Endodermal cell (in vitro differentiated cells): ENCODE measurements around the gene BEST3. TPM values are rescaled to one million over a fixed set of nuclear protein-coding genes. Genes with fewer than 3 reads are reported as not detected.

Experiments used
- DNase-seq: peaks from one replicate; pipeline ENCODE4 v3.0.0-alpha.2; 2017
- H3K27ac ChIP-seq: 2 replicates; pipeline ENCODE4 v1.5.1; 2013; ENCODE audit warnings: mild to moderate bottlenecking, low read depth, low read length, moderate library complexity
- H3K27me3 ChIP-seq: 2 replicates; pipeline ENCODE4 v1.6.1; 2013; ENCODE audit warnings: mild to moderate bottlenecking, low read length, moderate library complexity; ENCODE audit not compliant: insufficient read depth, control insufficient read depth, poor library complexity, severe bottlenecking
- H3K36me3 ChIP-seq: 2 replicates; pipeline ENCODE4 v1.7.0; 2013; ENCODE audit warnings: mild to moderate bottlenecking, low read length, moderate library complexity; ENCODE audit not compliant: control insufficient read depth, insufficient read depth
- H3K4me1 ChIP-seq: one replicate; pipeline ENCODE4 v1.7.0; 2013; ENCODE audit warnings: low read length; ENCODE audit not compliant: control insufficient read depth, insufficient read depth
- H3K4me3 ChIP-seq: 2 replicates; pipeline ENCODE4 v1.5.1; 2013; ENCODE audit warnings: mild to moderate bottlenecking, low read length, moderate library complexity
- H3K9ac ChIP-seq: 2 replicates; pipeline ENCODE4 v1.6.1; 2013; ENCODE audit warnings: mild to moderate bottlenecking, low read length, moderate library complexity; ENCODE audit not compliant: poor library complexity, severe bottlenecking; ENCODE audit errors: extremely low read depth
- H3K9me3 ChIP-seq: 2 replicates; pipeline ENCODE4 v1.6.1; 2013; ENCODE audit warnings: mild to moderate bottlenecking, low read length, moderate library complexity; ENCODE audit not compliant: control insufficient read depth
- H3K27ac Mint-ChIP-seq: 2 replicates; pipeline ENCODE4 v1.8.0; 2020; ENCODE audit warnings: mixed read lengths
- H3K27me3 Mint-ChIP-seq: 2 replicates; pipeline ENCODE4 v1.8.0; 2021; ENCODE audit warnings: mild to moderate bottlenecking, mixed read lengths; ENCODE audit not compliant: insufficient read depth
- H3K36me3 Mint-ChIP-seq: 2 replicates; pipeline ENCODE4 v1.8.0; 2020; ENCODE audit warnings: low read depth, mixed read lengths
- H3K4me1 Mint-ChIP-seq: 2 replicates; pipeline ENCODE4 v1.8.0; 2020; ENCODE audit warnings: mixed read lengths
- H3K4me3 Mint-ChIP-seq: 2 replicates; pipeline ENCODE4 v1.8.0; 2020; ENCODE audit warnings: mild to moderate bottlenecking, moderate library complexity, mixed read lengths
- H3K9me3 Mint-ChIP-seq: 2 replicates; pipeline ENCODE4 v1.8.0; 2020; ENCODE audit warnings: mild to moderate bottlenecking, mixed read lengths
- WGBS, 2 experiments: methylation state at CpG; one replicate each; pipeline versions ENCODE4 v1.1.5 to v1.1.7; 2013; ENCODE audit warnings: missing lambda C conversion rate in 2 of 2, mixed read lengths in 1 of 2; ENCODE audit not compliant: insufficient coverage in 1 of 2, insufficient read length in 1 of 2; 5-methylcytosine and 5-hydroxymethylcytosine counted together
- total RNA-seq, 2 donors: library from RNA; stranded (reverse); fragmentation: NEBNext Ultra II Directional in 1 of 2; extraction: Animal tissue kit (Norgen Biotek cat#: 25700) in 1 of 2; gene quantifications; 2 replicates in 1 of 2; 3 replicates in 1 of 2; pipeline ENCODE4 v1.2.1, GENCODE V29; 2021
- TF ChIP-seq, protein P1 (sequence below): fragments of 200-600 bp; sonication (generic); conservative IDR thresholded peaks from 2 replicates; pipeline ENCODE4 v1.5.0; 2021; ENCODE audit warnings: antibody characterized with exemption, mild to moderate bottlenecking

Gene BEST3
- total RNA-seq, 2 donors from 2014 or later: not detected

DNA sequence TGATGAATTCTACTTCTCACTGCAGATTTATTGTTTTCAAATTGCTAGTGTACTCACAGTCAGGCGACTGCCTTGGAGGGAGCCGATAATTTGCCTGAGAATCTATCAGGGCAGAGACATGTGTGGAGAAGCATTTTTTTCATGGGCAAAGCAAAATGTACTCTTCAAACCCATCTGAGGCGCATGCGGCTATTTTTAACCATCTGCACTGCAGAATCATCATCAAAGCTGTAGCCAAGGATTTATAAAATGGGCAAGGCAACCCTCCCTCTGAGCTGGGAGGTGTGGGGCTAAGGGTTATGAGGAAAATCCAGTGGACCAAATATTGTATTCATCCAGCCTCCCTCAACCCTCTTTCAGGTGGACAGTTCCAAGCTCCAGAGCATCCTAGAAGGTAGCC is 37.7 kb downstream of the BEST3 start:
- no peaks in the 10 kb centered on the region for H3K9me3 ChIP-seq
- no peak for DNase-seq
- H3K27ac Mint-ChIP-seq: no peak overlapping the region
- H3K27me3 ChIP-seq: no peaks in the 10 kb centered on the region
- H3K4me1 ChIP-seq: no peaks in the 10 kb centered on the region
- no peak overlapping the region for H3K9ac ChIP-seq
- H3K27me3 Mint-ChIP-seq: no peaks in the 10 kb centered on the region
- no peak overlapping the region for H3K27ac ChIP-seq
- peaks cover under 1% of the 10 kb centered on the region for H3K4me1 Mint-ChIP-seq
- 92 to 96% methylated on average over 4 of the region's 4 CpGs for WGBS, 2 experiments
- no peak overlapping the region for H3K4me3 ChIP-seq
- TF ChIP-seq, protein P1, sequence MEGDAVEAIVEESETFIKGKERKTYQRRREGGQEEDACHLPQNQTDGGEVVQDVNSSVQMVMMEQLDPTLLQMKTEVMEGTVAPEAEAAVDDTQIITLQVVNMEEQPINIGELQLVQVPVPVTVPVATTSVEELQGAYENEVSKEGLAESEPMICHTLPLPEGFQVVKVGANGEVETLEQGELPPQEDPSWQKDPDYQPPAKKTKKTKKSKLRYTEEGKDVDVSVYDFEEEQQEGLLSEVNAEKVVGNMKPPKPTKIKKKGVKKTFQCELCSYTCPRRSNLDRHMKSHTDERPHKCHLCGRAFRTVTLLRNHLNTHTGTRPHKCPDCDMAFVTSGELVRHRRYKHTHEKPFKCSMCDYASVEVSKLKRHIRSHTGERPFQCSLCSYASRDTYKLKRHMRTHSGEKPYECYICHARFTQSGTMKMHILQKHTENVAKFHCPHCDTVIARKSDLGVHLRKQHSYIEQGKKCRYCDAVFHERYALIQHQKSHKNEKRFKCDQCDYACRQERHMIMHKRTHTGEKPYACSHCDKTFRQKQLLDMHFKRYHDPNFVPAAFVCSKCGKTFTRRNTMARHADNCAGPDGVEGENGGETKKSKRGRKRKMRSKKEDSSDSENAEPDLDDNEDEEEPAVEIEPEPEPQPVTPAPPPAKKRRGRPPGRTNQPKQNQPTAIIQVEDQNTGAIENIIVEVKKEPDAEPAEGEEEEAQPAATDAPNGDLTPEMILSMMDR: no peak
- H3K36me3 ChIP-seq: no peaks in the 10 kb centered on the region
- H3K36me3 Mint-ChIP-seq: no peaks in the 10 kb centered on the region
- no peak overlapping the region for H3K4me3 Mint-ChIP-seq
- H3K9me3 Mint-ChIP-seq: no peaks in the 10 kb centered on the region

DNA sequence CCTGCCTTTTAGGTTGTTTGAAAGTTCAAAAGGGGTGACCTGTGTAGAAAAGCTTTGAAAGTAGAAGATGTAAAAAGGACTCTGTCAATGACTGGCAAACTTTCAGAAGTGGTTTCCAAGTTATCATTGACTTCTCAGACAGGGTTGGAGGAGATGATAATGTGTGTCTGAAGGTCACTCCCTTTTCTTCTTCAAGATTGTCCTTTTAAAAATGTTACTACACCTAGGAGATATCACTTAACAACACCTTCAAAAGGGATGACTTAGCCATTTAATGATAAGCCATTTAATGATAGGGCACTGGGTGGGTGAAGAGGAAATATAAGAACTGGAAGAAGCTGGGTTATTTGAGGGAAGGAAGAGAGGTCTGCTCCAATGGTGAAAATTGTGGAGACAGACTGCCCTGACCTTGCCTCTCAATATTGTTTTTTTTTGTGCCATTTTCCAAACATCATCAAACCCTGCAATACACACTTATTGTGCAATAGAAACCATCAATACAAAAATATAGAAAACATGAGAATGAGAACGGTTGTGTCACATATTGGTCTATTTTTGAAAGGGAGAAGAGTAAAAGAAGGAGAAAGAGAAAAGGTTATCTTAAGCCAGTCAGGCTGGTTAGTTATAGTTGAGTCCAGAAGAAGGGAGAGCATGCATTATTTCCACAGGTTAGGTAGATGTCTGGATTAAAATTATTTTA is 38.8 kb downstream of the BEST3 start:
- TF ChIP-seq, protein P1: no peak
- Mint-ChIP-seq H3K27ac (no peak overlapping the region), H3K36me3 (no peaks in the 10 kb centered on the region)

DNA sequence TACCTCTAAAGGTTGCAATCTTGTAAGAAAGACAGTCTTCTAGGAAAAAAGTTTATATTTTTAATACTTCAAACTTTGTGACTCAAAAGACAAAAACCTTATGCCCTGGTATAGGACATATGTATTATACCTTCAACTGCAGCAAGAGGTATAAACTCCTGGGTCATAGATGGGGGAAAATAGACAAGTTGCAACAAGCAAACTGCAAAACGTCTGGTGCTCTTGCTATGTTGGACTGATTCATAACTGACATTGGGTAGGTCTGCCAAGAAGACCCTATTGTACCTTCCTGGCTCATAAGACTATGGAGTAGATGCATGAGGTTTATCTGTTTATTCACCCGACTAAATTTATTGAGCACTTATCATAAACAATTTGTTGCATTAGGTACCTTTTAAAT is 40.9 kb downstream of the BEST3 start:
- Histone ChIP-seq H3K4me1 (no peaks in the 10 kb centered on the region), H3K27me3 (no peaks in the 10 kb centered on the region), H3K27ac (no peak overlapping the region), H3K9me3 (no peaks in the 10 kb centered on the region), H3K9ac (no peak overlapping the region), H3K36me3 (no peaks in the 10 kb centered on the region), H3K4me3 (no peak overlapping the region)
- Mint-ChIP-seq H3K4me1 (no peaks in the 10 kb centered on the region), H3K27me3 (no peaks in the 10 kb centered on the region), H3K9me3 (no peaks in the 10 kb centered on the region), H3K4me3 (no peak overlapping the region), H3K27ac (no peak overlapping the region), H3K36me3 (no peaks in the 10 kb centered on the region)
- TF ChIP-seq, protein P1: no peak
- no peak for DNase-seq
- 82% methylated on average over 1 of the region's 2 CpGs for WGBS, 2 experiments

More for the DNA sequence above, 38.8 kb downstream of the BEST3 start:
- Histone ChIP-seq H3K9me3 (no peaks in the 10 kb centered on the region), H3K4me3 (no peak overlapping the region), H3K27ac (no peak overlapping the region), H3K9ac (no peak overlapping the region), H3K36me3 (no peaks in the 10 kb centered on the region), H3K27me3 (no peaks in the 10 kb centered on the region), H3K4me1 (no peaks in the 10 kb centered on the region)
- DNase-seq: no peak
- no peaks in the 10 kb centered on the region for H3K27me3 Mint-ChIP-seq
- H3K4me3 Mint-ChIP-seq: no peak overlapping the region
- no peaks in the 10 kb centered on the region for H3K4me1 Mint-ChIP-seq
- H3K9me3 Mint-ChIP-seq: no peaks in the 10 kb centered on the region
- WGBS, 2 experiments: 80 to 91% methylated on average over 1 of the region's 1 CpG
